Mammary microvascular endothelial cell (primary cell): ENCODE measurements around the gene HES1. TPM values are rescaled to one million over a fixed set of nuclear protein-coding genes. Genes with fewer than 3 reads are reported as not detected.

Experiments
- total RNA-seq: library from RNA; depleted of rRNA; stranded (reverse); fragments of >200 nt; gene quantifications from 2 replicates; pipeline ENCODE4 v1.2.3, GENCODE V29; 2015

The HES1 gene, protein sequence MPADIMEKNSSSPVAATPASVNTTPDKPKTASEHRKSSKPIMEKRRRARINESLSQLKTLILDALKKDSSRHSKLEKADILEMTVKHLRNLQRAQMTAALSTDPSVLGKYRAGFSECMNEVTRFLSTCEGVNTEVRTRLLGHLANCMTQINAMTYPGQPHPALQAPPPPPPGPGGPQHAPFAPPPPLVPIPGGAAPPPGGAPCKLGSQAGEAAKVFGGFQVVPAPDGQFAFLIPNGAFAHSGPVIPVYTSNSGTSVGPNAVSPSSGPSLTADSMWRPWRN
- 56.6 and 61.4 TPM in 2 replicates for total RNA-seq

DNA sequence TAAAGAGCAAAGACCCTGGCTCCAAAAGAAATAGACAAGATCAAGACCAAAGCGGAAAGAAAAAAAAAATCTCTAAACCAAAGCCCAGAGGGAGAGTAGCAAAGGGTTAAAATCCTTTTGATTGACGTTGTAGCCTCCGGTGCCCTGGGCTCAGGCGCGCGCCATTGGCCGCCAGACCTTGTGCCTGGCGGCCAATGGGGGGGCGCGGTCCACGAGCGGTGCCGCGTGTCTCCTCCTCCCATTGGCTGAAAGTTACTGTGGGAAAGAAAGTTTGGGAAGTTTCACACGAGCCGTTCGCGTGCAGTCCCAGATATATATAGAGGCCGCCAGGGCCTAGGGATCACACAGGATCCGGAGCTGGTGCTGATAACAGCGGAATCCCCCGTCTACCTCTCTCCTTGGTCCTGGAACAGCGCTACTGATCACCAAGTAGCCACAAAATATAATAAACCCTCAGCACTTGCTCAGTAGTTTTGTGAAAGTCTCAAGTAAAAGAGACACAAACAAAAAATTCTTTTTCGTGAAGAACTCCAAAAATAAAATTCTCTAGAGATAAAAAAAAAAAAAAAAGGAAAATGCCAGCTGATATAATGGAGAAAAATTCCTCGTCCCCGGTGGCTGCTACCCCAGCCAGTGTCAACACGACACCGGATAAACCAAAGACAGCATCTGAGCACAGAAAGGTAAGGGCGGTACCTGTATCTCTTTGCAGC lies at the start of gene HES1:
HES1 (plus strand) TSS at position 343 of the 713 bp plus-strand sequence; CDS start at position 576, 233 bp downstream.

Other genes with a start within 250 kb of the HES1 start
- gene CPN2, start 215.2 kb downstream of the HES1 start, total RNA-seq: not detected in 2 replicates
- gene LRRC15, start 233.6 kb downstream of the HES1 start, total RNA-seq: 0.20 and 0.25 TPM in 2 replicates